ENCODE measurements around the gene POGZ. TPM values are rescaled to one million over a fixed set of nuclear protein-coding genes. Genes with fewer than 3 reads are reported as not detected.

POGZ gene
- total RNA-seq, 1 experiment from 2014 or later, result 80.6 TPM

DNA sequence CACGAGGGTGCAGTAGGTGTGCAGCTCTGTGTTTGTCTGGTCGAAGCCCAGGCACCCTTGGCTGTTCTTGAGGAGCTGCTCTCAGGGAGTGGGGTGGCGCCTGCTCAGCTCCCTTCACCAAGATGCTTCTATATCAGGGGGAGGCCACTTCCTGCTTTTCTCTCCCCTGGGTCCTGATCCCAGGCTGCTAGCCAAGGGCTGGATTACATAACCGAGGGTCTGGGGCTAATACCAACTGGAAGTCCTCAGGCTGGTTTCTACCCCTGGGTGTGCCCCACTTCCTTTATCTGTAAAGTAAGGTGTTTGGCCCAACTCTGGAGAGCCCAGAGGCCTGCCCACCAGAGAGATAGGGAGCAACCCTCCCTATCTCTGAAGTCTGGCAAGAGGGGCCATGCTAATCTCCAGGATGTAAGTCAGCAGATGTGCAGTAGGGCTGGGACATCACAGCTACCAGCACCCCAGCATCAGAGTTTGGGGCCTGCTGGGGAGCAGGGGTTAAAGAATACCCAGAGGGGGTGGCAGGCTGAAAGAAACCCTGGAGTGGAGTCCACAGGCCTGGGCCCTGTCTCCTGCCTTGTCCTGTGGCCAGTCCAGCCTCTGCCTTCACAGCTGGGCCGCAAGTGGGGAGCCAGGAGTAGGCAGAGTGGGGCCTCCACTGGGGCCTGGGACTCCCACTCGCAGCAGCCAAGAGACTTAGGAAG lies 88.9 kb downstream of the POGZ start (continued):
- no peak for TF ChIP-seq MAX (IDR thresholded peaks at IDR 0.05)

DNA sequence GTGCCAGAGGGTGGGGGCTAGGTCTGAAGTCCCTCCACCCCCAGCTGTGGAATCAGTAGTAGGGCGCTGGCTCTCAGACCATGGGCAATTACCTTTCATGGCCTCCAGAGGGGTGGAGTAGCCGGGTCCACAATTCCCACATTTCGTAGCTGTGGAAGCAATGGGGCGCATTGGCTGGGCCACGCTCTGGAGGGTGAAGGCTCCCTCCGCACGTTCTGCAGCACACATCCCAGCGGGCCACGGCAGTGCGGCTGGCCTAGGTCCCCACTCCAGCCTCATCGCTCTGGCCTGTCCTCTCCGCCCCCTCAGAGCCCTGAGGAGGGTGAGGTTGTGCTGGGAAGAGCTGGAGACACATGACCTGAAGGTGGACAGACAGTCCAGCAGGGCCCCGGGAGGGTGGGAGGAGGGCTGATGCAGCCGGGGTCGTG lies 89.7 kb downstream of the POGZ start:
- ChIA-PET CTCF (no interaction called here), RAD21 (ENCODE audit: low non-redundant PET in 1 of 2, low total read pairs in 2 of 2, uncharacterized antibody in 2 of 2, unreplicated experiment in 2 of 2) (no interaction called here), POLR2A (no interaction called here)
- Histone ChIP-seq H3K4me2 (ENCODE audit: low read length) (no peak overlapping the region), H2AFZ (ENCODE audit: low read depth, low read length, poor library complexity, severe bottlenecking) (no peak overlapping the region), H3K79me2 (ENCODE audit: insufficient read depth, low read length) (no peaks in the 10 kb centered on the region), H3K4me3 (replicated peaks in 1 of 2; ENCODE audit: low read depth in 1 of 2, low read length in 2 of 2) (no peak overlapping the region), H3K4me1 (ENCODE audit: control insufficient read depth in 1 of 2, insufficient read depth in 2 of 2, low read length in 2 of 2) (peaks cover 0 to 2% of the 10 kb centered on the region in 2 experiments; a peak in 1 of 4 replicates), H3K36me3 (ENCODE audit: control insufficient read depth in 1 of 2, insufficient read depth in 2 of 2, low read length in 2 of 2) (no peaks in the 10 kb centered on the region), H3K27me3 (ENCODE audit: insufficient read depth, low read length) (no peaks in the 10 kb centered on the region), H3K9me2 (ENCODE audit: insufficient read depth) (no peaks in the 10 kb centered on the region), H3K27ac (ENCODE audit: low read depth, low read length) (no peak overlapping the region), H3K9ac (ENCODE audit: low read length) (no peak overlapping the region), H4K20me1 (ENCODE audit: insufficient read depth) (no peaks in the 10 kb centered on the region), H3K9me3 (ENCODE audit: control insufficient read depth in 1 of 2, insufficient read depth in 1 of 2, low read depth in 1 of 2, low read length in 2 of 2) (no peaks in the 10 kb centered on the region)
- DNase-seq (ENCODE audit: low read depth, low spot score), result no peak
- ATAC-seq, result peak; percentile 52
- no peak for TF ChIP-seq CTCF (IDR thresholded peaks at IDR 0.05 in 2 of 3, conservative IDR thresholded peaks at IDR 0.05 in 1 of 3; ENCODE audit: borderline replicate concordance in 1 of 3, insufficient read depth in 1 of 3, low read depth in 2 of 3, low read length in 2 of 3)
- no peak for TF ChIP-seq ZFX (IDR thresholded peaks at IDR 0.05)
- no peak for TF ChIP-seq SRF (IDR thresholded peaks at IDR 0.05; ENCODE audit: low read depth)
- TF ChIP-seq POLR2AphosphoS5 (IDR thresholded peaks at IDR 0.05; ENCODE audit: low read depth, low read length), result no peak
- TF ChIP-seq SIN3A (IDR thresholded peaks at IDR 0.05; ENCODE audit: low read depth), result no peak
- TF ChIP-seq, protein P1, sequence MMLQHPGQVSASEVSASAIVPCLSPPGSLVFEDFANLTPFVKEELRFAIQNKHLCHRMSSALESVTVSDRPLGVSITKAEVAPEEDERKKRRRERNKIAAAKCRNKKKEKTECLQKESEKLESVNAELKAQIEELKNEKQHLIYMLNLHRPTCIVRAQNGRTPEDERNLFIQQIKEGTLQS (IDR thresholded peaks at IDR 0.05), result no peak
- TF ChIP-seq REST (IDR thresholded peaks at IDR 0.05; ENCODE audit: low read depth), result no peak
- TF ChIP-seq ELF1 (IDR thresholded peaks at IDR 0.05; ENCODE audit: borderline replicate concordance, low read depth), result no peak
- no peak for TF ChIP-seq RAD21 (IDR thresholded peaks at IDR 0.05; ENCODE audit: low read depth)
- TF ChIP-seq FOSL1 (IDR thresholded peaks at IDR 0.05; ENCODE audit: low read depth), result no peak
- no peak for TF ChIP-seq SP1 (IDR thresholded peaks at IDR 0.05; ENCODE audit: low read depth)
- TF ChIP-seq ZBTB33 (IDR thresholded peaks at IDR 0.05; ENCODE audit: extremely low read depth, insufficient replicate concordance, low read length), result no peak
- no peak for TF ChIP-seq EZH2phosphoT487 (IDR thresholded peaks at IDR 0.05; ENCODE audit: borderline replicate concordance)
- intact Hi-C loops (cut with micrococcal nuclease), result no loop called here
- no TSS peak for BruUV-seq (replicated peaks)

Measured in HCT116 (cell line).